Activated naive CD4-positive, alpha-beta T cell treated with anti-CD3 and anti-CD28 coated beads, Interleukin-2, amount 10 ng/mL, durations not matched to agents 5 hours and 36 hours (primary cell): ENCODE results near the gene HTR3B. TPM values are rescaled to one million over a fixed set of nuclear protein-coding genes. Genes with fewer than 3 reads are reported as not detected.

ENCODE experiments used
- total RNA-seq, 2 experiments: library from RNA; stranded (reverse); gene quantifications; one replicate each; pipeline ENCODE4 v1.2.3, GENCODE V29; 2021

The HTR3B gene, protein sequence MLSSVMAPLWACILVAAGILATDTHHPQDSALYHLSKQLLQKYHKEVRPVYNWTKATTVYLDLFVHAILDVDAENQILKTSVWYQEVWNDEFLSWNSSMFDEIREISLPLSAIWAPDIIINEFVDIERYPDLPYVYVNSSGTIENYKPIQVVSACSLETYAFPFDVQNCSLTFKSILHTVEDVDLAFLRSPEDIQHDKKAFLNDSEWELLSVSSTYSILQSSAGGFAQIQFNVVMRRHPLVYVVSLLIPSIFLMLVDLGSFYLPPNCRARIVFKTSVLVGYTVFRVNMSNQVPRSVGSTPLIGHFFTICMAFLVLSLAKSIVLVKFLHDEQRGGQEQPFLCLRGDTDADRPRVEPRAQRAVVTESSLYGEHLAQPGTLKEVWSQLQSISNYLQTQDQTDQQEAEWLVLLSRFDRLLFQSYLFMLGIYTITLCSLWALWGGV
- total RNA-seq: not detected

DNA sequence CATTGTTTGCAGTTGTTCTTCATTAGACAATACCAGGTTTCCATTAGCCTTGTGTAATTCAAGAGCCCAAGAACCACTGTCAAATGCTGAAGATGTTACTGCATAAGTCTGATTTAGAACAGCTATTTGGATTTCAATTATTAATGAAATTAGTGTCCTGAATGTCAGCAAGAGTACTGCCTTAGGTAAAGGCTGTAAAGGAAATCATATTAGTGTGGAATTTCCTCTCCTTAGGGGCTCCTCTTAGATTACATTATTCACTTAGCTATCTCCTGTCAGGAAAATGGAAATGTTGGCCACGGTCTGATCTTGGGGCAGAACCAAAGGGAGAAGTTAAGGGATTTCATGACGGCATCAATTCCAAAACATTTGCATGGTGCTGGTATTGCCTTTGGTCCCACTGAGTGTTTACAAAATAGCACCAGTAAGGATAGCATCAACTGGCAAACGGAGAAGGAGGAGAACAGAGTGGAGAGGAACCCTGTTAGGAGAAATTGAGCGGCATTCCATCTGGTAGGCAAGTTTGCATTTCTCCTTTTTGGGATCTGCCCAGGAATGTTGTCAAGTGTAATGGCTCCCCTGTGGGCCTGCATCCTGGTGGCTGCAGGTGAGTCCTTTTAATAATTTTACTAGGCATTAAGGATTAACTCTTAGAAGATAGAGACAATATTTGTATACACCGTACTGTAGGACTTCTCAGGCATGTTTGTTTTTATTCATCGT, at the start of gene HTR3B:
HTR3B (plus strand) TSS at position 418 of the 723 bp plus-strand sequence; CDS start at position 556, 138 bp downstream.

DNA sequence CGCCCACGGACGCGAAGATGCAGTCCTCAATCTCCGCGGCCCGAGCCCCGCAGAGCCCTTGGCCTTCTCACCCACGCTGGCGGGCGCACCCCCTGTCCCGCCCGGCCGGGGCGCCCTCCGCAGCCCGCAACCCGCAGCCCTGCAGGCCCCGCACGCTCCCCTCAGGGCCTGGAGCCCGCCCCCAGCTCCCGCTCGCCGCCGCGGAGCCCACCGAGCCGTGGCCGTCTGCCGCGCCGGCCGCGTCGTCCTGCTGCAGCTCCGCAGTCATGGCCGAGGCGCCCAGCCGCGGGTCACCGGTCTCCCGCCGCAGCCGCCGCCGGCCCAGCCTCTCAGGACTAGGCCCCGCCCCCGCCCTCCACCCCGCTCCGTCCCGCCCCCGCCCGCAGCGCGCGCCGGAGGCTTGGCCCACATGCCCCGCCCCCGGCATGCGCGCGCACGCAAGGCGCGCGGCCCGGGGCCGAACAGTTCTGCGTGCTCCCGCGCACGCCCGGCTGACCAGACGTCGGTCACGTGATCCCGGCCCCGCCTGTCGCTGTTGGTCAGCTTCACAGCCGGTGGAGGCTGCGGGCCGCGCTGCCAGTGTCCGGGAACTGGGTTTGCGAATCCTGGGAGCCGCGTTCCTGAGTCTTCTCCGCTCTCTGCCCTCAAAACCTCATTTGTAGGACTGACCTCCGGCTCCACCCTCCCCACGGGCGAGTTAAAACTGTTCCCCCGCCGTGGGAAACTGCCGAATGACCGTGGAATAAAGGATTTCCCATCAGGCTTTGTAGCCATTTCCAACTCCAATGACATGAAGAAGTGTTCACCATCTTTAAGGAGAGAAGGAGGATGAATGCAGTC, 29.1 kb upstream of the HTR3B start, which contains the start of gene USP28:
USP28 (minus strand) TSS at position 339 of the 840 bp plus-strand sequence; CDS start at position 268, 71 bp downstream.

DNA sequence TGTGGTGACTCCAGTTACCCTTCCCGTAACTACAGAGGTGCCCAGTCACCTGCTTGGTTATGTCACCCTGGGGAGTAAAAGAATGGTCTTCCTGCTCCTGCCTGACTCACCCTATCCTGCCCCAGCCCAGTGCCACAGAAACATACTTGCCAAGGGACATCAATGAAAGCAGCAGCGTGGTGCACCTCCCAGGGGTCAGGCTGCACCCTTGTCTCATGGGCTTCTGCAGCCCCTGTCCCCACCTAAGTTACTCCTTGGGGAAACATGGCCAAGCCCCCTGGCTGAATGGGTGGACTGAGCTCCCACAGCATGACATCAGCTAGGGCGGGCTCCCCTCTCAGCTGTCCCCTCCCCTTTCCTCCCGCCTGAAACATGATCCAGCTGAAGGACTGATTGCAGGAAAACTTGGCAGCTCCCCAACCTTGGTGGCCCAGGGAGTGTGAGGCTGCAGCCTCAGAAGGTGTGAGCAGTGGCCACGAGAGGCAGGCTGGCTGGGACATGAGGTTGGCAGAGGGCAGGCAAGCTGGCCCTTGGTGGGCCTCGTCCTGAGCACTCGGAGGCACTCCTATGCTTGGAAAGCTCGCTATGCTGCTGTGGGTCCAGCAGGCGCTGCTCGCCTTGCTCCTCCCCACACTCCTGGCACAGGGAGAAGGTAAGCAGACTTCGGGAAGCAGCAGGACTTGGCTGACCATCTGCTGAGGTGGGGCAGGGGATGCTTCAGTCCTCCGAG, 70.3 kb downstream of the HTR3B start, which contains the start of gene HTR3A:
HTR3A (plus strand) TSS at position 368 of the 730 bp plus-strand sequence; CDS start at position 586, 218 bp downstream.

Other genes with a start within 250 kb of the HTR3B start
- 1 to 10 TPM in 1 of 2 experiments, under 1 TPM in 1; 0.63 to 1.2 TPM for gene TMPRSS5, start 198.5 kb upstream of the HTR3B start, total RNA-seq
- gene ZW10, start 131.1 kb upstream of the HTR3B start, total RNA-seq: 10 to 100 TPM; 13.6 to 14.6 TPM
- gene CLDN25, start 125.0 kb upstream of the HTR3B start, total RNA-seq: not detected
- 10 to 100 TPM; 35.6 to 36.9 TPM for gene USP28, start 29.2 kb upstream of the HTR3B start, total RNA-seq
- not detected for gene HTR3A, start 70.3 kb downstream of the HTR3B start, total RNA-seq
- 1 to 10 TPM; 4.8 to 5.4 TPM for gene ZBTB16, start 154.9 kb downstream of the HTR3B start, total RNA-seq